ENCODE data around the gene PMM2. TPM values are rescaled to one million over a fixed set of nuclear protein-coding genes. Genes with fewer than 3 reads are reported as not detected.

The PMM2 gene
- total RNA-seq, 1 donor from 2014 or later = 26.5 TPM

GRCh38 chr16:8888951-8889892 lies 91.6 kb downstream of the PMM2 start:
- H3K4me1 Mint-ChIP-seq (ENCODE audit: low read depth) = peaks cover 10% of the 10 kb centered on the region
- H3K4me3 Mint-ChIP-seq (ENCODE audit: low read depth) = no peak overlapping the region
- no peak for TF ChIP-seq CTCF (IDR thresholded peaks at IDR 0.05; ENCODE audit: unreplicated experiment)
- no peak overlapping the region for H3K27ac Mint-ChIP-seq
- H3K27me3 Mint-ChIP-seq = no peaks in the 10 kb centered on the region
- peaks cover 21% of the 10 kb centered on the region for H3K36me3 Mint-ChIP-seq (ENCODE audit: insufficient read depth)
- no peak for DNase-seq (ENCODE audit: low spot score, unreplicated experiment)
- H3K9me3 Mint-ChIP-seq (ENCODE audit: low read depth) = no peaks in the 10 kb centered on the region

GRCh38 chr16:8889893-8890548 lies 92.4 kb downstream of the PMM2 start:
- H3K36me3 Mint-ChIP-seq (ENCODE audit: insufficient read depth) = peaks cover 26% of the 10 kb centered on the region
- no peak for TF ChIP-seq CTCF (IDR thresholded peaks at IDR 0.05; ENCODE audit: unreplicated experiment)
- DNase-seq (ENCODE audit: low spot score, unreplicated experiment) = no peak
- no peak overlapping the region for H3K4me3 Mint-ChIP-seq (ENCODE audit: low read depth)
- peaks cover 10% of the 10 kb centered on the region for H3K4me1 Mint-ChIP-seq (ENCODE audit: low read depth)
- no peaks in the 10 kb centered on the region for H3K9me3 Mint-ChIP-seq (ENCODE audit: low read depth)
- H3K27me3 Mint-ChIP-seq = no peaks in the 10 kb centered on the region
- peak overlapping the region; percentile 24 for H3K27ac Mint-ChIP-seq

- Mint-ChIP-seq H3K4me3 (ENCODE audit: low read depth) (no peak overlapping the region), H3K9me3 (ENCODE audit: low read depth) (no peaks in the 10 kb centered on the region), H3K27me3 (no peaks in the 10 kb centered on the region), H3K36me3 (ENCODE audit: insufficient read depth) (peaks cover 28% of the 10 kb centered on the region), H3K4me1 (ENCODE audit: low read depth) (peaks cover 6% of the 10 kb centered on the region), H3K27ac (peak overlapping the region; percentile 49)
- no peak for TF ChIP-seq CTCF (IDR thresholded peaks at IDR 0.05; ENCODE audit: unreplicated experiment)
- no peak for DNase-seq (ENCODE audit: low spot score, unreplicated experiment)
These were observed 92.9 kb downstream of the PMM2 start for GRCh38 chr16:8890549-8890921.

GRCh38 chr16:8892101-8892575 lies 94.5 kb downstream of the PMM2 start:
- TF ChIP-seq CTCF (IDR thresholded peaks at IDR 0.05; ENCODE audit: unreplicated experiment) = no peak
- peak overlapping the region; percentile 73 for H3K27ac Mint-ChIP-seq
- no peak for DNase-seq (ENCODE audit: low spot score, unreplicated experiment)
- H3K9me3 Mint-ChIP-seq (ENCODE audit: low read depth) = no peaks in the 10 kb centered on the region
- peaks cover 27% of the 10 kb centered on the region for H3K36me3 Mint-ChIP-seq (ENCODE audit: insufficient read depth)
- no peak overlapping the region for H3K4me3 Mint-ChIP-seq (ENCODE audit: low read depth)
- no peaks in the 10 kb centered on the region for H3K4me1 Mint-ChIP-seq (ENCODE audit: low read depth)
- H3K27me3 Mint-ChIP-seq = no peaks in the 10 kb centered on the region

- H3K9me3 Mint-ChIP-seq (ENCODE audit: low read depth) = no peaks in the 10 kb centered on the region
- no peak for TF ChIP-seq CTCF (IDR thresholded peaks at IDR 0.05; ENCODE audit: unreplicated experiment)
- no peak overlapping the region for H3K4me3 Mint-ChIP-seq (ENCODE audit: low read depth)
- H3K27me3 Mint-ChIP-seq = no peaks in the 10 kb centered on the region
- DNase-seq (ENCODE audit: low spot score, unreplicated experiment) = no peak
- H3K4me1 Mint-ChIP-seq (ENCODE audit: low read depth) = no peaks in the 10 kb centered on the region
- H3K27ac Mint-ChIP-seq = peak overlapping the region; percentile 83
- peaks cover 28% of the 10 kb centered on the region for H3K36me3 Mint-ChIP-seq (ENCODE audit: insufficient read depth)
These were observed 95.8 kb downstream of the PMM2 start for GRCh38 chr16:8893426-8893825.
